K562 (cell line): ENCODE results near the gene EIF3J. TPM values are rescaled to one million over a fixed set of nuclear protein-coding genes. Genes with fewer than 3 reads are reported as not detected.
A peak's percentile ranks its signal among the peaks of the same experiment; 100 is the strongest.

Experiments used
- ATAC-seq: fragments of 200-7000 bp; cut with Tn5 transposase; 3 replicates; pipeline ENCODE4 v1.9.1; 2020; ENCODE audit warnings: moderate library complexity
- BruUV-seq: library from RNA; stranded (reverse); fragments of 400-500 nt; replicated peaks from 2 replicates; lab custom pipeline; 2021; lab: Mats Ljungman, UMichigan
- CTCF ChIA-PET: fragments of 300-600 bp; formaldehyde crosslinking; extraction: SDS; loops from one replicate; lab custom pipeline; 2021; ENCODE audit warnings: low intra/inter-chr PET ratio; lab: Yijun Ruan, JAX
- POLR2A ChIA-PET: fragments of 300-600, 350-650 bp; sonication (Branson Sonifier 250); formaldehyde crosslinking; extraction: SDS; loops from one replicate; lab custom pipeline; 2021; ENCODE audit warnings: antibody characterized with exemption, inconsistent platforms; lab: Yijun Ruan, JAX
- DNase-seq, 4 experiments: peaks; one replicate each; pipeline versions ENCODE4 v3.0.0 to v3.0.0-alpha.2; 2011 to 2018; ENCODE audit warnings: low spot score in 3 of 4, mixed read lengths in 3 of 4; ENCODE audit errors: extremely low read depth in 1 of 4
- FAIRE-seq: peaks from 2 replicates; lab custom pipeline; 2011; peaks lifted over from hg19 to GRCh38; lab: Jason Lieb, UNC
- H2AFZ ChIP-seq: 2 replicates; pipeline ENCODE4 v1.6.0; 2011; ENCODE audit warnings: low read depth, low read length, control low read depth, inconsistent platforms
- H3K27ac ChIP-seq: fragments of 200-600 bp; 3 replicates; pipeline ENCODE4 v1.8.0; 2011; ENCODE audit warnings: low read depth, mild to moderate bottlenecking, control low read depth, inconsistent platforms, low read length, moderate library complexity, mixed read lengths; ENCODE audit errors: extremely low read depth
- H3K27me3 ChIP-seq, 2 experiments: fragments of 300-600 bp in 1 of 2; 2 replicates in 1 of 2; 3 replicates in 1 of 2; pipeline versions ENCODE4 v1.6.0 to v1.8.0; 2011; ENCODE audit warnings: inconsistent platforms in 2 of 2, low read length in 2 of 2, mild to moderate bottlenecking in 1 of 2, mixed read lengths in 1 of 2, moderate library complexity in 1 of 2; ENCODE audit not compliant: control insufficient read depth in 2 of 2, insufficient read depth in 2 of 2
- H3K36me3 ChIP-seq: fragments of 300-600 bp; 3 replicates; pipeline ENCODE4 v1.8.0; 2011; ENCODE audit warnings: mild to moderate bottlenecking, low read length, inconsistent platforms; ENCODE audit not compliant: control insufficient read depth, insufficient read depth
- H3K4me1 ChIP-seq, 2 experiments: fragments of 200-600 bp in 1 of 2; replicated peaks in 1 of 2; 2 replicates in 1 of 2; 3 replicates in 1 of 2; pipeline versions ENCODE4 v1.5.1 to v1.8.0; 2011; ENCODE audit warnings: inconsistent platforms in 2 of 2, low read length in 2 of 2, mild to moderate bottlenecking in 1 of 2, mixed read lengths in 1 of 2, moderate library complexity in 1 of 2; ENCODE audit not compliant: control insufficient read depth in 2 of 2, insufficient read depth in 2 of 2
- H3K4me2 ChIP-seq: 2 replicates; pipeline ENCODE4 v1.6.1; 2011; ENCODE audit warnings: low read length, control low read depth, inconsistent platforms, mixed read lengths; ENCODE audit not compliant: insufficient read depth
- H3K4me3 ChIP-seq: fragments of 200-600 bp; sonication (generic), shearing (Covaris generic); 2 replicates; pipeline ENCODE4 v1.5.1; 2016; ENCODE audit warnings: control low read depth, inconsistent platforms
- H3K79me2 ChIP-seq: fragments of 200-600 bp; 3 replicates; pipeline ENCODE4 v1.8.0; 2011; ENCODE audit warnings: low read length, inconsistent platforms; ENCODE audit not compliant: control insufficient read depth, insufficient read depth
- H3K9ac ChIP-seq, 2 experiments: 2 replicates each; pipeline versions ENCODE4 v1.6.0 to v1.6.1; 2011; ENCODE audit warnings: low read depth in 2 of 2, low read length in 2 of 2, control low read depth in 1 of 2, inconsistent platforms in 1 of 2, mild to moderate bottlenecking in 1 of 2, mixed read lengths in 1 of 2; ENCODE audit not compliant: insufficient read depth in 1 of 2
- H3K9me1 ChIP-seq: one replicate; pipeline ENCODE4 v1.6.0; 2011; ENCODE audit warnings: inconsistent platforms, mild to moderate bottlenecking, low read length, moderate library complexity; ENCODE audit not compliant: control insufficient read depth, insufficient read depth
- H3K9me3 ChIP-seq: replicated peaks from 2 replicates; pipeline ENCODE4 v1.5.1; 2011; ENCODE audit warnings: low read depth, low read length, inconsistent platforms; ENCODE audit not compliant: control insufficient read depth, insufficient read depth
- H4K20me1 ChIP-seq: replicated peaks from 2 replicates; pipeline ENCODE4 v1.6.1; 2011; ENCODE audit warnings: low read length, inconsistent platforms, mixed read lengths; ENCODE audit not compliant: control insufficient read depth, insufficient read depth
- GTF2E2 ChIP-seq: fragments of 200-800 bp; sonication (Bioruptor generic); IDR thresholded peaks from 2 replicates; pipeline ENCODE4 v1.6.1; 2016; ENCODE audit warnings: missing genetic modification characterization, missing compliant biosample characterization
- KLF16 ChIP-seq: IDR thresholded peaks from 2 replicates; pipeline ENCODE4 v1.6.1; 2016; ENCODE audit warnings: antibody characterized with exemption
- MEF2D ChIP-seq: conservative IDR thresholded peaks from 2 replicates; pipeline ENCODE4 v1.6.1; 2016; ENCODE audit warnings: low read depth, missing genetic modification characterization, missing compliant biosample characterization
- RB1 ChIP-seq: fragments of 450-650 bp; IDR thresholded peaks from 2 replicates; pipeline ENCODE4 v1.6.1; 2017; ENCODE audit warnings: low read depth, mild to moderate bottlenecking
- SIN3A ChIP-seq, 2 experiments: fragments of 150-350 bp in 1 of 2; IDR thresholded peaks; 2 replicates each; pipeline ENCODE4 v1.6.1; 2011 to 2016; ENCODE audit warnings: borderline replicate concordance in 2 of 2, low read depth in 2 of 2, low read length in 2 of 2, mild to moderate bottlenecking in 2 of 2, moderate library complexity in 2 of 2; ENCODE audit not compliant: control insufficient read depth in 1 of 2
- SMC3 ChIP-seq: conservative IDR thresholded peaks from 2 replicates; pipeline ENCODE4 v1.6.1; 2011; ENCODE audit warnings: low read depth, low read length, improper control_type of control experiment; ENCODE audit not compliant: insufficient read depth
- ZFX ChIP-seq: sonication (generic); formaldehyde crosslinking; IDR thresholded peaks from 2 replicates; pipeline ENCODE4 v1.8.0; 2022; ENCODE audit warnings: mild to moderate bottlenecking, missing genetic modification reagents, moderate library complexity
- ZZZ3 ChIP-seq: fragments of 450-650 bp; IDR thresholded peaks from 2 replicates; pipeline ENCODE4 v1.6.1; 2016; ENCODE audit warnings: antibody characterized with exemption, mild to moderate bottlenecking, moderate library complexity
- WGBS: fragments of 100-300 bp; shearing (Covaris generic); methylation state at CpG from one replicate; pipeline ENCODE4 v1.1.6; 2016; ENCODE audit warnings: low coverage, mixed read lengths; ENCODE audit not compliant: insufficient coverage; ENCODE audit errors: missing lambda C conversion rate; 5-methylcytosine and 5-hydroxymethylcytosine counted together
- in situ Hi-C: fragments of 300-500 bp; cut with MboI; formaldehyde crosslinking; loops from 4 replicates; pipeline ENCODE4 v1.15.0; 2018; ENCODE audit warnings: inconsistent platforms, mixed read lengths
- intact Hi-C: fragments of 100-400 bp; cut with micrococcal nuclease; formaldehyde crosslinking; loops from 2 replicates; pipeline ENCODE4 v1.14.2; 2022
- polyA plus RNA-seq, 8 experiments: library from polyadenylated mRNA; depleted of rRNA in 4 of 8; stranded (reverse) in 5 of 8; unstranded in 3 of 8; fragments of >200 nt; fragmentation: Nextera tagmentation in 2 of 8; fragmentation: Illumina TruSeq in 1 of 8; extraction: Ambion mirVana in 2 of 8; extraction: Trizol in 1 of 8; gene quantifications; 2 replicates each; pipeline versions ENCODE4 v1.2.1 to v1.2.3, GENCODE V29; 2011 to 2014; ENCODE audit warnings: inconsistent platforms in 1 of 8, missing spikeins in 1 of 8
- total RNA-seq, 7 experiments: library from RNA; depleted of rRNA in 6 of 7; stranded (reverse); fragments of >200 nt in 6 of 7; fragmentation: Illumina TruSeq in 2 of 7; extraction: Trizol in 2 of 7; gene quantifications; 2 replicates each; pipeline versions ENCODE4 v1.2.1 to v1.2.3, GENCODE V29; 2011 to 2021; ENCODE audit warnings: low replicate concordance in 1 of 7
- TF ChIP-seq, protein P1 (sequence below), 3 experiments: IDR thresholded peaks in 2 of 3; conservative IDR thresholded peaks in 1 of 3; 2 replicates each; pipeline ENCODE4 v1.5.1; 2011 to 2012; ENCODE audit warnings: low read length in 3 of 3, mild to moderate bottlenecking in 3 of 3, control low read depth in 2 of 3, improper control_type of control experiment in 1 of 3, inconsistent platforms in 1 of 3, low read depth in 1 of 3, mixed read lengths in 1 of 3, moderate library complexity in 1 of 3; ENCODE audit not compliant: insufficient read depth in 2 of 3
- TF ChIP-seq, protein P2 (sequence below): fragments of 450-650 bp; IDR thresholded peaks from 2 replicates; pipeline ENCODE4 v1.6.1; 2018; ENCODE audit warnings: mild to moderate bottlenecking, low read depth; ENCODE audit not compliant: partially characterized antibody

The EIF3J gene
- total and polyA plus RNA-seq, 9 of the 15 experiments (the other 6 are each of a cell fraction or from before 2014, with no cell fraction given): 44.2 to 217 (median 151) TPM

DNA sequence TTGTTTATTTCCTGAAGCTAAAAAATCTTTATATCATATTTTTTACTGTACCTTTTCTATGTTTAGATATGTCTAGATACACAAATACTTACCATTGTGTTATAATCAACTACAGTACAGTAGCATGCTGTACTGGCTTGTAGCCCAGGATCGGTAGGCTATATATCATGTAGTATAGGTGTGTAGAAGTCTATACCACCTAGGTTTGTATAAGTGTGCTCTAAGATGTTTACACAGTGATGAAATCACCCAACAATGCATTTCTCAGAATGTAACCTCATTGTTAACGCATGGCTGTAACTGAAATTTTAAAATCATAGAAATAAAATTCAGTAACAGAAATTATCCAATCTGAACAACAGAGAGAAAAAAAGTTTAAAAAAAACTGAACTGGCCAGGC is 43.2 kb downstream of the EIF3J start:
- ATAC-seq: no peak
- no peak overlapping the region for H3K27ac ChIP-seq
- no peaks in the 10 kb centered on the region for H4K20me1 ChIP-seq
- no peak overlapping the region for H3K4me2 ChIP-seq
- H3K79me2 ChIP-seq: no peaks in the 10 kb centered on the region
- intact Hi-C loops: loop anchor here (5.0 kb wide), 1 partner anchor 272 kb away; no protein-coding TSS in a partner anchor
- in situ Hi-C loops: loop anchor here (5.0 kb wide), 1 partner anchor 157 kb away; the partner anchor contains the start of gene TRIM69
- no peaks in the 10 kb centered on the region for H3K27me3 ChIP-seq
- TF ChIP-seq RB1 (no peak), MEF2D (tag) (no peak), KLF16 (no peak), SIN3A (IDR thresholded peaks at IDR 0.05; ENCODE audit: borderline replicate concordance in 2 of 2, control insufficient read depth in 1 of 2, low read depth in 2 of 2, low read length in 2 of 2) (no peak)
- FAIRE-seq: no peak
- no peaks in the 10 kb centered on the region for H3K4me1 ChIP-seq
- ChIA-PET CTCF (interaction anchor here (0.7 kb wide), 1 partner anchor 727 kb away, joined by 7 read pairs; no protein-coding TSS in a partner anchor), POLR2A (interaction anchor here (1.6 kb wide), 1 partner anchor 11 kb away, joined by 4 read pairs; no protein-coding TSS in a partner anchor)
- no peaks in the 10 kb centered on the region for H3K9me3 ChIP-seq
- WGBS: 89% methylated on average over 2 of the region's 2 CpGs
- H3K4me3 ChIP-seq: no peak overlapping the region
- H3K9ac ChIP-seq: no peak overlapping the region
- peaks cover 57% of the 10 kb centered on the region for H3K36me3 ChIP-seq
- BruUV-seq: no TSS peak
- no peaks in the 10 kb centered on the region for H3K9me1 ChIP-seq
- no peak for DNase-seq
- no peak overlapping the region for H2AFZ ChIP-seq

DNA sequence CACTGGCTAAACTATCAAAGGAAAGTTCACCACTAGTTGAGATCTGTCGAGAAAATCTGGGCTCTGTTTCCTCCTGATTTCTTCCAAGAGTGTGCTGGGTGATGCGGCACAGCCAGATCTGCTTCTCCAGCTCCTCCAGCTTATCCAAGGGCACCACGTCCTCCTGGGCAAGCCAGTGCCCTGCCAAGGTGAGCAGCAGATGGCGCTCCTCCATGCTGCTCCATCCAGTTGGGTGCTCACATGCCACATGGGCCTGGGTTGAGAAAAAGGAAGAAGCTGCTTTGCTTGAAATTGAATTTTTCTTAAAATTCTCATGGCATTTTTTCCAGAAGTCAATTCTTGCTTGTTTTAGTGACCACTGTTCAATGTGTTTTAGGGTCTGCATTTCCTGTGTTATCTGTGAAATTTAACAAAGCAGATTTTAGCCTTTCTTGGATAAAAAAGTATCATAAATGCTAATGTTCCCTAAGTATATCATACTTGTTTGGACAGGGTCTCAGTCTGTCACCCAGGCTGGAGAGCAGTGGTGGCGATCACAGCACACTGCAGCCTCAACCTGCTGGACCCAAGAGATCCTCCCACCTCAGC is 47.3 kb downstream of the EIF3J start:
- Histone ChIP-seq H3K79me2 (no peaks in the 10 kb centered on the region), H3K4me1 (no peaks in the 10 kb centered on the region), H3K27ac (no peak overlapping the region), H3K27me3 (no peaks in the 10 kb centered on the region), H2AFZ (no peak overlapping the region), H3K36me3 (peaks cover 88% of the 10 kb centered on the region), H3K4me3 (no peak overlapping the region), H3K9me1 (no peaks in the 10 kb centered on the region), H4K20me1 (no peaks in the 10 kb centered on the region), H3K9ac (no peak overlapping the region), H3K4me2 (no peak overlapping the region), H3K9me3 (no peaks in the 10 kb centered on the region)
- BruUV-seq: no TSS peak
- DNase-seq (peak in 1 of 4 experiments; percentile 22), FAIRE-seq (no peak), ATAC-seq (peak; percentile 63; the same call in 2 of the 3 replicates)
- intact Hi-C loops: loop anchor here (5.0 kb wide), 1 partner anchor 268 kb away; no protein-coding TSS in a partner anchor
- POLR2A ChIA-PET: no interaction called here
- CTCF ChIA-PET: no interaction called here
- 83% methylated on average over 5 of the region's 5 CpGs for WGBS
- in situ Hi-C loops: loop anchor here (5.0 kb wide), 1 partner anchor 153 kb away; the partner anchor contains the start of gene TRIM69
- TF ChIP-seq, protein P1, sequence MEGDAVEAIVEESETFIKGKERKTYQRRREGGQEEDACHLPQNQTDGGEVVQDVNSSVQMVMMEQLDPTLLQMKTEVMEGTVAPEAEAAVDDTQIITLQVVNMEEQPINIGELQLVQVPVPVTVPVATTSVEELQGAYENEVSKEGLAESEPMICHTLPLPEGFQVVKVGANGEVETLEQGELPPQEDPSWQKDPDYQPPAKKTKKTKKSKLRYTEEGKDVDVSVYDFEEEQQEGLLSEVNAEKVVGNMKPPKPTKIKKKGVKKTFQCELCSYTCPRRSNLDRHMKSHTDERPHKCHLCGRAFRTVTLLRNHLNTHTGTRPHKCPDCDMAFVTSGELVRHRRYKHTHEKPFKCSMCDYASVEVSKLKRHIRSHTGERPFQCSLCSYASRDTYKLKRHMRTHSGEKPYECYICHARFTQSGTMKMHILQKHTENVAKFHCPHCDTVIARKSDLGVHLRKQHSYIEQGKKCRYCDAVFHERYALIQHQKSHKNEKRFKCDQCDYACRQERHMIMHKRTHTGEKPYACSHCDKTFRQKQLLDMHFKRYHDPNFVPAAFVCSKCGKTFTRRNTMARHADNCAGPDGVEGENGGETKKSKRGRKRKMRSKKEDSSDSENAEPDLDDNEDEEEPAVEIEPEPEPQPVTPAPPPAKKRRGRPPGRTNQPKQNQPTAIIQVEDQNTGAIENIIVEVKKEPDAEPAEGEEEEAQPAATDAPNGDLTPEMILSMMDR (IDR thresholded peaks at IDR 0.05 in 2 of 3, conservative IDR thresholded peaks at IDR 0.05 in 1 of 3; ENCODE audit: insufficient read depth in 2 of 3, low read depth in 1 of 3, low read length in 3 of 3): peak; percentile 9 to 49 (median 31); a peak in 4 of 6 replicates
- TF ChIP-seq ZZZ3 (no peak), ZFX (CRISPR knock-in tag) (no peak), GTF2E2 (tag) (no peak), SMC3 (0 out of 2 replicates have a peak, but pooled peaks have one; percentile 13)
- TF ChIP-seq, protein P2, sequence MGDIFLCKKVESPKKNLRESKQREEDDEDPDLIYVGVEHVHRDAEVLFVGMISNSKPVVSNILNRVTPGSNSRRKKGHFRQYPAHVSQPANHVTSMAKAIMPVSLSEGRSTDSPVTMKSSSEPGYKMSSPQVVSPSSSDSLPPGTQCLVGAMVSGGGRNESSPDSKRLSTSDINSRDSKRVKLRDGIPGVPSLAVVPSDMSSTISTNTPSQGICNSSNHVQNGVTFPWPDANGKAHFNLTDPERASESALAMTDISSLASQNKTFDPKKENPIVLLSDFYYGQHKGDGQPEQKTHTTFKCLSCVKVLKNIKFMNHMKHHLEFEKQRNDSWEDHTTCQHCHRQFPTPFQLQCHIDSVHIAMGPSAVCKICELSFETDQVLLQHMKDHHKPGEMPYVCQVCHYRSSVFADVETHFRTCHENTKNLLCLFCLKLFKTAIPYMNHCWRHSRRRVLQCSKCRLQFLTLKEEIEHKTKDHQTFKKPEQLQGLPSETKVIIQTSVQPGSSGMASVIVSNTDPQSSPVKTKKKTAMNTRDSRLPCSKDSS: no peak
